HG03342 (cell line): ENCODE results near the gene ATF2.
"Not testable (repeated sequence)": the region's sequence is repeated elsewhere in the genome, so short reads cannot be mapped to it uniquely, and the experiment has no call there.

Experiments used
- ATAC-seq: cut with Tn5 transposase; IDR thresholded peaks from one replicate; pipeline ENCODE4 v1.9.1; 2021; ENCODE audit warnings: mild to moderate bottlenecking, moderate library complexity; ENCODE audit not compliant: unreplicated experiment

Gene ATF2

DNA sequence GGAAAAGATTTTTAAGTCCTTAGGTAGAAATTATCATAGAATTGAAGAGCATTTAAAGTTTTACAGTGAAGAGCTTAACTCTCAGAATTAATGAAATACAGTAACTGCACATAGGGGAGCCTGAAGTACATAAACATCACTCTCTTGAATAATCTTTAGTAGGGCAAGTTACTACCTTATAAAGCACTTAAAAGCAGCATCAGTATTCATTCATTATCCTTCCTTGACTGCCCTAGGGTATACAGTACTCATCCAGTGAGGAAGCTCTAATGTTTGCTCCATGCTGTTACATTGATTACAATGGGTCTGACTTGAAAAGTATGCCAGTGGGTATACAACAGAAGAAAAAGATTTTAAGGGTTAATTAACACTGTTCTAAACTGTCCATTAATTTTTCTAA lies 66.5 kb downstream of the ATF2 start:
- ATAC-seq: no peak

GRCh38 chr2:175097297-175097696 lies 70.7 kb downstream of the ATF2 start:
- no peak for ATAC-seq

DNA sequence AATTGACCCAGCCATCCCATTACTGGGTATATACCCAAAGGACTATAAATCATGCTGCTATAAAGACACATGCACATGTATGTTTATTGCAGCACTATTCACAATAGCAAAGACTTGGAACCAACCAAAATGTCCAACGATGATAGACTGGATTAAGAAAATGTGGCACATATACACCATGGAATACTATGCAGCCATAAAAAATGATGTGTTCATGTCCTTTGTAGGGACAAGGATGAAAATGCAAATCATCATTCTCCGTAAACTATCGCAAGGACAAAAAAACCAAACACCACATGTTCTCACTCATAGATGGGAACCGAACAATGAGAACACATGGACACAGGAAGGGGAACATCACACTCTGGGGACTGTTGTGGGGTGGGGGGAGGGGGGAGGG lies 83.9 kb downstream of the ATF2 start:
- not testable (repeated sequence) for ATAC-seq

GRCh38 chr2:175080479-175080878 lies 87.5 kb downstream of the ATF2 start:
- ATAC-seq: no peak

GRCh38 chr2:175076272-175076671 lies 91.7 kb downstream of the ATF2 start:
- ATAC-seq: no peak

DNA sequence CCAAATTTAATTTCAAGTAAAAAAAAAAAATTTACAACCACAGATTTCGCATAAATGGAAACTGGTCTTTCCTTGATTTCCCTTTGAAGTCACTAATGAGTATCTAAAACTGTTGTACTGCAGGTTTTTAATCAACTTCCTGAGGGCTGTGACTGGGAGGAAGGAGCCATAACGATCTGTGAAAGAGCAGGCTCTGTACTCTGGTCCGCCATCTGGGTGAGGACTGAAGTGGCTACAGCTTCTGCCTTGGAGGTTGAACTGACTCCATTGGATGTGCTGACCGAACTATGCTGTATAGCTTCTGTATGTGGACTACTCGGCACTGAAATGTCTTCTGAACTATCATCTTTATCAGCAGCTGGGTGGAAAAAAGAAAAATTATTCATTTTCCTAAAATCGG lies 93.5 kb downstream of the ATF2 start:
- no peak for ATAC-seq

DNA sequence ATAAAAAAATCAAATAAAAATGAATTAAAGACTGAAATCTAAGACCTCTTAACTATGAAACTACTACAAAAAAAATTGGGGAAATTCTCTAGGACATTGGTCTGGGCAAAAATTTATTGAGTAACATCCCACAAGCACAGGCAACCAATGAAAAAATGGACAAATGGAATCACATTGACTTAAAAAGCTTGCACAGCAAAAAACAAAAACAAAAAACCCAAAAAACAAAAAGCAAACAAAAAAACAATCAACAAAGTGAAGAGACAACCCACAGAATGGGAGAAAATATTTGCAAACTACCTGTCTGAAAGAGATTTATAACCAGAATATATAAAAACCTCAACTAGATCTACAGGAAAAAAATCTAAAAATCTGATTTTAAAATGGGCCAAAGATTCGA lies 99.5 kb downstream of the ATF2 start:
- no peak for ATAC-seq

- ATAC-seq: no peak
Observed at GRCh38 chr2:175066411-175066810, 101.6 kb downstream of the ATF2 start.

DNA sequence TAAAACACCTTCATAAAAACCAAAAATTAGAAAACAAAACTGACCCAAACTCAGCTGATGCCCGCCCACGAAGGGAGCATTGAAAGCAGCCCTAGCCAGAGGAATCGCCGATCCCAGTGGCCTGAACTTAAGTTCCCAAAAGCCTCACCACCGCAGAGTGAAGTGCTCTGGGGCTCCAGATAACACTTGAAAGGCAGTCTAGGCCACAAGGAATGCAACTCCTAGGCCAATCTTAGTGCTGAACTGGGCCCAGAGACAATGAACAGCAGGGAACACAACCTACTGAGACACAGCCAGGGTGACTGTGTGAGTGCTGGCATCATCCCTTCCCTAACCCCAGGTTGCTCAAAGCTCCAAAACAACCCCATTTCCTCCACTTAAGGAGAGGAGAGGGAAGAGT lies 103.2 kb downstream of the ATF2 start:
- no peak for ATAC-seq

GRCh38 chr2:175063741-175064140 lies 104.3 kb downstream of the ATF2 start:
- no peak for ATAC-seq

DNA sequence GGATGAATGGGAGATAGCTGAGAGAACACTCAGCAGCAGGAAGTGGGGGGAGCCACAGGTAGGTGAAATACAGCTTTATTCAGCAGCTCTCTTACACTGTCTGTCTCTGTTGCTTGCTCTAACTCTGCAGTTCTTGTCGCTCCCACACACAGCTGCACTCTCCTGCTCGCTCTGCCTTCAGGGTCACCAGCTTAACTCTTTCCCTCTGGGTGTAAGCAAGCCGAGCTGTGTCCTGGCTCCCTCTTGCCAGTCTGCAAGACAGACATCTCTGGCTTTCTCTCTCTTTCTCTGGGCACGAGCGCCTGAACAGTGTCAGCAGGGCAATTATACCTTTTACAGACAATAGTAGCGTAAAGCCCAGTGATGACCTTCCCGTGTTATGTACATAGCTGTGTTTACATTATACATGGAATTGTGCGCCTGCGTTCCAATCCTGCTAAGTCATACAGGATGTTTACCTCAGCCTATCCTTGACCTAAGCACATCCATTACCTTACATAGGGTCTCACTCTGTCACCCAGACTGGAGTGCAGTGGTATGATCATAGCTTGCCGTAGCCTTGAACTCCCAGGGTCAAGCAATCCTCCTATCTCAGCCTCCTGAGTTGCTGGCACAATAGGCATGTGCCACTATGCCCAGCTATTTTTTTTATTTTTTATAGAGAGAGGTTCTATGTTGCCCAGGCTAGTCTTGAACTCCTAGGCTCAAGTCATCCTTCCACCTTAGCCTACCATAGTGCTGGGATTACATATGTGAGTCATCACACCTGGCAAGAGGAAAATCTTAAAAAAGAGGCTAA lies 105.0 kb downstream of the ATF2 start:
- no peak for ATAC-seq

DNA sequence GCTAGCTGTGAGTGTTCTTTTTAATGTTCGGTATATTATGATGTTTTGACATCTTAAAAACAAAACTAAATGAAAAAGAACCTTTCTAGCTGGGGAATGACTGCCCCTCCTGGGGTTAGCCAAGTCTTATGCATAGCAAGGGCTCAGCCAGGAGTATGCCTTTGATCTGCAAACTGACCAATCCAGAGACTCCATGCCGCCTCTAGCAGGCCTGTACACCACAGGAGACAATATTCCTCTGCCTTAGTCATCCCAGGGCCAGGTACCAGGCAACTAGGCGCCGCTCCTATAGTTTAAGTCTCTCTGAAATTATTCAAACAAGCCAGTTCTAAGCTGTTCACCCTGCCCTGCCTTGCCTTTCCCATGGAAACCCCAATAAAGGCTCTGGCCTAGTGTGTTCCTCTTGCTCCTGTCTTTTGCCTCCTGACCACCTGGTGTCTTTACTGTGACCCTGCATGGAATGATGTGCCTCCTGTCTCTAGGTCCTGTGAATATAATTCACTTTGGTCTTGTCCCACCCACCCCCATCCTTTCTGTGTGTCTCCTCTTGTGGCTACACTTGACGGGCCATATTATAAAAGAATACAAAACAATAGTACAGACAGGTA lies 110.8 kb downstream of the ATF2 start:
- ATAC-seq: no peak

DNA sequence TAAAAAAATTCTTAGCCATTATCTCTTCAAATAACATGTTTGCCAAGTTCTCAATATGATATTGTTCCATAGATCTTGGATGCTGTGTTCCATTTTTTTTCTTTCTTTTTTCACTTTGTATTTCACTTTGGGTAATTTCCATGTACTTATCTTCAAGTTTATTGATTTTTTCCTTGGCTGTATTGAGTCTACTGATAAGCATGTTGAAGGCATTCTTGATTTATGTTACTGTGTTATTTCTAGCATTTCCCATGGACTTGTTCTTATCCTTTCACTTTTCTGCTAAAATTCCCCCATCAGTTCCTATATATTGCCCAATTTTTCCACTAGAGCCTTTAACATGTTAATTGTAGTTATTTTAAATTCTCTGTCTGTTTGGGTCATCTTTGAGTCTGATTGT lies 112.0 kb downstream of the ATF2 start:
- ATAC-seq: no peak

DNA sequence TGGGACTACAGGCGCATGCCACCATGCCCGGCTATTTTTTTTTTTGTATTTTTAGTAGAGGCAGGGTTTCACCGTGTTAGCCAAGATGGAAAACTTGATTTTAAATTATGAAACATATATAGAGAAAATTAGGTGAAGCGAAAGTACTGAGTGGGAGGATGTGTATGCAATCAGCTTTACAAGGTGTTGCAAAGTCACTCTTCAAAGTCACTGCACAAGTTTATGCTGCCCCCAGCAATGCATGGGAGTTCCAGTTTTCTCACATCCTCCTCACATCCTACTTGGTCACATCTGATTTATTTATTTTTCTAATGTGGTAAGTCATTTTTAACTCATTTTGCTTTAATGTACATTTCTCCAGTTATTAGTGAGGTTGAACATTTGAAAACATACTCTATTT lies 113.7 kb downstream of the ATF2 start:
- ATAC-seq: no peak

DNA sequence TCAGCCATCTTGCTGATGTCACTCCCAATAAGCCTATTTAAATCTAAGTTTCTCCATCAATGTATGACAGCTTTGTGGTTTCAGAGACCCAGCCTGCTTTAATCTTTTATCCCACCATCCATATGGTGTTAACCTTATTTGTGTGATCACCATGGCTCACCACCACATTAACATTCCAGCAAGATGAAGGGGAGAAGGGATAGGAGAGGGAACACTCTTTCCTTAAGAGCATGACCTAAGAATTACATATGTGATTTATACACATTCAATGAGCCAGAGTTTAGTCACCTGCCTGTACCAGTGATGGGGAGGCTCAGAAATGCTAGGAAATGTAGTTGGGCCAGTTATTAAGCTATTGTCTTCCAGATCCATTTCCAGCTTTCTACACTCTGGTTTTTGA lies 118.3 kb downstream of the ATF2 start:
- no peak for ATAC-seq

DNA sequence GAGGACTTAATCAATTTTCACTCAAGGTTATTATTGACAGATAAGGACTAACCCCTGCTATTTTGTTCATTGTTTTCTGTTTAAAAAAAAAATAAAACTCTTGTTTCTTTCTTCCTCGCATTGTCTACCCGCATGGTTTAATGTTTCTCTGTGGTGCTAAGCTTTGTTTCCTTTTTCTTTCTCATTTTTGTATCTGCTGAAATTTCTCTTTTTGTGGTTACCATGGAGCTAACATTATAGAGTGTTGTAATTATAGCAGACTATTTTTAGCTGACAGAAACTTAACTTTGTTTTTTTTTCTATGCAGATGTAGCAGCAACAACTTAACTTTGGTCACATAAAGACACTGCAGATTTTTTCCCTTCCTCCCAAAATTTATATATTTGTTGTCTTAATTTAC lies 119.7 kb downstream of the ATF2 start:
- no peak for ATAC-seq

DNA sequence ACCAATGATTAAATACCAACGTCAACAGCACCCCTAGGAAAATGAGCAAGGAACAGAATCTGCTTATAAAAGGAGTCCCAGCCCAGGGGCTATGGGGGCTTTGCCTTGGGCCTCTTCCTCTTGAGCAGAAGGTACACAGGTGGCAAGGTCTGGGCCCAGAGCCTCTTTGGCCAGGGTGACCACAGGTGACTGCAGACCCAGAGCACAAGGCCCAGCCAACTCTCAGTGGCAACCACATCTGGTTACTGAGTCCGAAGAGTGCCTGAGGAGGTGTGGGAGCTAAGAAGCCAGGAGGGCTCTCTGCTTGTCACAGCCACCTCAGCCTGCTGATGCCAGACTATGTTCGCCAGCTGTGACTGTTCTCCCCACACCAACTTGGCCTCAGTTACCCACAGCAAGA lies 128.5 kb downstream of the ATF2 start:
- ATAC-seq: no peak

- ATAC-seq: no peak
Observed at GRCh38 chr2:175039031-175039430, 129.0 kb downstream of the ATF2 start.

DNA sequence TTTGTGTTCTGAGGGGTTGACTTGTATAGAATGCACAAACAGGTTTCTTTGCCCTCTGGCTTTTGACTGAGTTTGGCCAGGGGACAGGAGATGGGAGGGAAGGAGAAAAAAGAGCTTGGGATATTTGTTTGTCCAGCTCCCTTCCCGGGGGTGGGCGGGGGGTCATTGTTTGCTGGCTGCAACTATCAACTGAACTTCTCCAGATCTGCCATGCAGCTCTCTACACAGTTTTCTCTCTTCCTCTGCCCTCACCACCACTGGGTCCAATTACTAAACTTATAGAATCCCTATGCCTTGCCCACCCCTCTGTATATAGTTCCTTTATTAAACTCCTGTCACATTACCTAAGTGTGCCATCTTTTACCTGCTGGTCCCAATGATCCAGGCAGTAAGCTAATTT lies 130.1 kb downstream of the ATF2 start:
- no peak for ATAC-seq

- peak; percentile 63 for ATAC-seq
Observed at GRCh38 chr2:175036582-175037018, 131.4 kb downstream of the ATF2 start.

DNA sequence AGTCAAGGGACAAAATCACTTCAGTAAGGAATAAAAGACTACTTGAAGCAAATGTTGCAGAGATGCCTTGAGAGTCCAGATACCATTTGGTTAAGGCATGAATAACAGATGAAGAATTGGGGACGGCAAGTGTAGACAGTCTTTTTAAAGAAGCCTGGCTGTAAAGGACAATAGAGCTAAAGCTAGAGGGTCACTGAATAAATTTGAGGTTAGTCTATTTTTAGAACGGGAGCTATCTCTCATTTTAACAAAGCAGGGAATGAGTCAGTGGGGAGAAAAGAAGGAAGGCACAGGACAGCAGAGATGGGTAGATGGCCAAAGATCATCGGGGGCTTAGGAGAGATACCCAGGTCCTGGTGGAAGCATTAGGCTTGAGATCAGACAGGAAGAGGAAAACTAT lies 132.2 kb downstream of the ATF2 start:
- ATAC-seq: no peak

DNA sequence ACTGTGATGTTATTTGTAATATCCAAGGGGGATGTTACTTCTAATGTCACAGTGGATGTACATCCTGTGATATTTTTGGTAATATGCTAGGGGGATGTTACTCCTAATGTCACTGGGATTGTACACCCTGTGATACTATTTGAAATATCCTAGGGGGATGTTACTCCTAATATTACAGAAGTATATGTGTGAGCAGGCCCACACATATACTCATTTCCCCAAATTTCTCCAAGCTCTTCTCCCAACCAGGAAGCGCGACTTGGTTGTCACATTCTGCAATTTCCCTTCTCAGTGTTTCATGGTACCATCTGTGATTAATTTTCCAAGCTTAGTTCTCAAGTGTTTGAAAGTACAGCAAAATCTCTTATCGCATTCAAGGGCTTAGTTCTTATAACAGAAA lies 133.3 kb downstream of the ATF2 start:
- no peak for ATAC-seq
